Fibroblast of skin of right biceps (primary cell): ENCODE measurements around the gene ACOT7.
A peak's percentile ranks its signal among the peaks of the same experiment; 100 is the strongest.
"Not testable (repeated sequence)": the region's sequence is repeated elsewhere in the genome, so short reads cannot be mapped to it uniquely, and the experiment has no call there.

Experiments
- DNase-seq: peaks from one replicate; pipeline ENCODE4 v3.0.0-alpha.2; 2013

The ACOT7 gene

GRCh38 chr1:6393400-6394187 lies at the start of gene ACOT7:
Gene ACOT7, minus strand, starts transcription at chr1:6393767. Its CDS starts 368 bp downstream, at chr1:6393399.
- peak; percentile 88 for DNase-seq

- DNase-seq, result no peak
These were observed 48.0 kb upstream of the ACOT7 start for GRCh38 chr1:6441586-6441985.

- peak; percentile 49 for DNase-seq
These were observed 46.9 kb upstream of the ACOT7 start for GRCh38 chr1:6440198-6441126.

GRCh38 chr1:6438047-6438525 lies 44.5 kb upstream of the ACOT7 start:
- peak; percentile 35 for DNase-seq

- not testable (repeated sequence) for DNase-seq
These were observed 43.6 kb upstream of the ACOT7 start for GRCh38 chr1:6437012-6437700.

GRCh38 chr1:6436277-6436676 lies 42.7 kb upstream of the ACOT7 start:
- not testable (repeated sequence) for DNase-seq

- DNase-seq, result no peak
These were observed 42.0 kb upstream of the ACOT7 start for GRCh38 chr1:6435547-6435946.

GRCh38 chr1:6435129-6435528 lies 41.6 kb upstream of the ACOT7 start:
- no peak for DNase-seq

- DNase-seq, result no peak
These were observed 40.6 kb upstream of the ACOT7 start for GRCh38 chr1:6434186-6434585.

- not testable (repeated sequence) for DNase-seq
These were observed 38.3 kb upstream of the ACOT7 start for GRCh38 chr1:6431645-6432579.

GRCh38 chr1:6429660-6430411 lies 36.3 kb upstream of the ACOT7 start:
- not testable (repeated sequence) for DNase-seq

- not testable (repeated sequence) for DNase-seq
These were observed 34.9 kb upstream of the ACOT7 start for GRCh38 chr1:6428453-6428852.

GRCh38 chr1:6427441-6428390 lies 34.1 kb upstream of the ACOT7 start:
- DNase-seq, result no peak

GRCh38 chr1:6426972-6427350 lies 33.4 kb upstream of the ACOT7 start:
- no peak for DNase-seq

- DNase-seq, result no peak
These were observed 32.9 kb upstream of the ACOT7 start for GRCh38 chr1:6426277-6426971.

GRCh38 chr1:6425658-6426057 lies 32.1 kb upstream of the ACOT7 start:
- DNase-seq, result no peak

GRCh38 chr1:6424619-6425593 lies 31.3 kb upstream of the ACOT7 start, which contains the start of gene ESPN:
Gene ESPN, plus strand, starts transcription at chr1:6424776. Its CDS starts 180 bp downstream, at chr1:6424956.
- DNase-seq, result no peak
